Osteoblast (primary cell): ENCODE data around the gene MAP2K5. TPM values are rescaled to one million over a fixed set of nuclear protein-coding genes. Genes with fewer than 3 reads are reported as not detected.

Experiments
- DNase-seq: peaks from one replicate; pipeline ENCODE4 v3.0.0; 2011; ENCODE audit warnings: low spot score, mixed read lengths; ENCODE audit not compliant: insufficient read length; ENCODE audit errors: missing footprints
- H2AFZ ChIP-seq: 2 replicates; pipeline ENCODE4 v1.6.0; 2011; ENCODE audit warnings: mild to moderate bottlenecking, low read length
- H3K27ac ChIP-seq: 2 replicates; pipeline ENCODE4 v1.5.1; 2011; ENCODE audit warnings: mild to moderate bottlenecking, low read depth, low read length, moderate library complexity
- H3K27me3 ChIP-seq: 2 replicates; pipeline ENCODE4 v1.6.0; 2012; ENCODE audit warnings: mild to moderate bottlenecking, control low read depth, inconsistent platforms, low read length, moderate library complexity; ENCODE audit not compliant: insufficient read depth
- H3K36me3 ChIP-seq: 2 replicates; pipeline ENCODE4 v1.5.1; 2011; ENCODE audit warnings: mild to moderate bottlenecking, low read length, control low read depth, moderate library complexity; ENCODE audit not compliant: insufficient read depth
- H3K4me1 ChIP-seq: 2 replicates; pipeline ENCODE4 v1.5.1; 2011; ENCODE audit warnings: mild to moderate bottlenecking, low read length, control low read depth, moderate library complexity; ENCODE audit not compliant: insufficient read depth
- H3K4me2 ChIP-seq: 2 replicates; pipeline ENCODE4 v1.6.0; 2011; ENCODE audit warnings: mild to moderate bottlenecking, low read length; ENCODE audit not compliant: insufficient read depth
- H3K4me3 ChIP-seq: fragments of 200-600 bp; sonication (generic); 3 replicates; pipeline ENCODE4 v1.5.1; 2012; ENCODE audit warnings: mild to moderate bottlenecking, low read length, inconsistent platforms; ENCODE audit not compliant: insufficient read depth
- H3K79me2 ChIP-seq: 2 replicates; pipeline ENCODE4 v1.6.0; 2012; ENCODE audit warnings: mild to moderate bottlenecking, low read length, control low read depth, inconsistent platforms; ENCODE audit not compliant: insufficient read depth
- H3K9me3 ChIP-seq: 2 replicates; pipeline ENCODE4 v1.5.1; 2011; ENCODE audit warnings: low read depth, low read length, control low read depth
- H4K20me1 ChIP-seq: 2 replicates; pipeline ENCODE4 v1.6.0; 2012; ENCODE audit warnings: mild to moderate bottlenecking, low read length, control low read depth; ENCODE audit not compliant: insufficient read depth
- total RNA-seq: library from RNA; depleted of rRNA; stranded (reverse); fragments of >200 nt; gene quantifications from 2 replicates; pipeline ENCODE4 v1.2.3, GENCODE V29; 2012
- TF ChIP-seq, protein P1 (sequence below): IDR thresholded peaks from 2 replicates; pipeline ENCODE4 v1.5.1; 2011; ENCODE audit warnings: mild to moderate bottlenecking, low read depth, low read length, moderate library complexity; ENCODE audit errors: extremely low read depth

Gene MAP2K5
- total RNA-seq, 1 donor: 10.1 TPM

DNA sequence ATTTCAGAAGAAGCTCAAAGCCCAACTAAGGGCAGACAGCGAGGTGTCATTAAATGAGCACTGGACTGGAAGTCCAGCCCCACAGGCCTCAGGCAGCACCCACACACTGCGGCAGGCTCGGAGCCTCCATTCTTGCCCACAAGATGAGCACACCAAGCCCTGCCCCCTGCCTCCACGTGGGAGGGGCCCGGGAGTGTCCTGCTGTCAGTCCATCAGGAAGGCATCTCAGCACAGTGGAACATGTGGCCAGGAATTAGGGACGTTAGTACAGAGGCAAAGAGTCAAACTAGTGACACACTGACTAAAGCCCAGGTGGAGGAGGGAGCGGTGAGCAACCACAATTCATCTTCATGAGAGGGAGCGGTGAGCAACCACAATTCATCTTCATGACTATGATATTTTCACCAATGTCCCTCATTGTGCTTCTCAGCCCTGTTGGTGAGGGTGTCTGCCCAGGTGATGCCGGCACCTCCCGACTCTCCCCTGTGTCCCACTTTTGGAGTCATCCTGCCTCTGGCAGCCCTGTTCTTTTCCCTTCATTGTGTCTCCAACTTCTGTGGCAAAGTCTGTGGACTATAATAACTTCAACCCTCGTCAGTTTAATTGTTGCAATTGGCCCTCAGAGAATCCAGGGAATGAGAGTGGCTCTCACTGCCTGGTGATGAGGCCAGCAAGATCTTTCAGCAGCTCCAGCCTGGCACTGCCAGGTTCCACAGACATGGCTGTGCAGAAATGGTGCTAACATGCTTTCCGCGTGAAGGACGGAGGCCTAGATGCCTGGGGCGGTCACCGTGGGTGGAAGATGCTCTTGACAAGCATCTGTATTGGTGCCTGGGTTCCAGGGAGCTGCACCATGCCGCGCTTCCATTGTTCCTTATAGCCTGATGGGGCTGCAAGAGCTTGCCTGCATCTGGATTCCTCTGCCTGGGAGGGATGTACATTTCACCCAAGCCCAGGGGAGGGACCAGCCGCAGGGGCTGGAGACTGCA, 259.7 kb downstream of the MAP2K5 start:
- no peak overlapping the region for H2AFZ ChIP-seq
- no peaks in the 10 kb centered on the region for H3K4me1 ChIP-seq
- no peak overlapping the region for H3K4me2 ChIP-seq
- no peak for DNase-seq
- no peaks in the 10 kb centered on the region for H3K27me3 ChIP-seq
- no peak overlapping the region for H3K27ac ChIP-seq
- no peaks in the 10 kb centered on the region for H3K9me3 ChIP-seq
- TF ChIP-seq, protein P1, sequence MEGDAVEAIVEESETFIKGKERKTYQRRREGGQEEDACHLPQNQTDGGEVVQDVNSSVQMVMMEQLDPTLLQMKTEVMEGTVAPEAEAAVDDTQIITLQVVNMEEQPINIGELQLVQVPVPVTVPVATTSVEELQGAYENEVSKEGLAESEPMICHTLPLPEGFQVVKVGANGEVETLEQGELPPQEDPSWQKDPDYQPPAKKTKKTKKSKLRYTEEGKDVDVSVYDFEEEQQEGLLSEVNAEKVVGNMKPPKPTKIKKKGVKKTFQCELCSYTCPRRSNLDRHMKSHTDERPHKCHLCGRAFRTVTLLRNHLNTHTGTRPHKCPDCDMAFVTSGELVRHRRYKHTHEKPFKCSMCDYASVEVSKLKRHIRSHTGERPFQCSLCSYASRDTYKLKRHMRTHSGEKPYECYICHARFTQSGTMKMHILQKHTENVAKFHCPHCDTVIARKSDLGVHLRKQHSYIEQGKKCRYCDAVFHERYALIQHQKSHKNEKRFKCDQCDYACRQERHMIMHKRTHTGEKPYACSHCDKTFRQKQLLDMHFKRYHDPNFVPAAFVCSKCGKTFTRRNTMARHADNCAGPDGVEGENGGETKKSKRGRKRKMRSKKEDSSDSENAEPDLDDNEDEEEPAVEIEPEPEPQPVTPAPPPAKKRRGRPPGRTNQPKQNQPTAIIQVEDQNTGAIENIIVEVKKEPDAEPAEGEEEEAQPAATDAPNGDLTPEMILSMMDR: no peak
- no peaks in the 10 kb centered on the region for H4K20me1 ChIP-seq
- no peak overlapping the region for H3K4me3 ChIP-seq
- H3K36me3 ChIP-seq: no peaks in the 10 kb centered on the region
- no peaks in the 10 kb centered on the region for H3K79me2 ChIP-seq

- H3K4me1 ChIP-seq: no peaks in the 10 kb centered on the region
- H3K27me3 ChIP-seq: no peaks in the 10 kb centered on the region
- H3K4me2 ChIP-seq: no peak overlapping the region
- H4K20me1 ChIP-seq: no peaks in the 10 kb centered on the region
- no peak overlapping the region for H3K4me3 ChIP-seq
- no peak overlapping the region for H3K27ac ChIP-seq
- no peak overlapping the region for H2AFZ ChIP-seq
- no peaks in the 10 kb centered on the region for H3K9me3 ChIP-seq
- TF ChIP-seq, protein P1: no peak
- no peaks in the 10 kb centered on the region for H3K79me2 ChIP-seq
- no peak for DNase-seq
- H3K36me3 ChIP-seq: no peaks in the 10 kb centered on the region
Measured at GRCh38 chr15:67803299-67803698, 260.8 kb downstream of the MAP2K5 start.

DNA sequence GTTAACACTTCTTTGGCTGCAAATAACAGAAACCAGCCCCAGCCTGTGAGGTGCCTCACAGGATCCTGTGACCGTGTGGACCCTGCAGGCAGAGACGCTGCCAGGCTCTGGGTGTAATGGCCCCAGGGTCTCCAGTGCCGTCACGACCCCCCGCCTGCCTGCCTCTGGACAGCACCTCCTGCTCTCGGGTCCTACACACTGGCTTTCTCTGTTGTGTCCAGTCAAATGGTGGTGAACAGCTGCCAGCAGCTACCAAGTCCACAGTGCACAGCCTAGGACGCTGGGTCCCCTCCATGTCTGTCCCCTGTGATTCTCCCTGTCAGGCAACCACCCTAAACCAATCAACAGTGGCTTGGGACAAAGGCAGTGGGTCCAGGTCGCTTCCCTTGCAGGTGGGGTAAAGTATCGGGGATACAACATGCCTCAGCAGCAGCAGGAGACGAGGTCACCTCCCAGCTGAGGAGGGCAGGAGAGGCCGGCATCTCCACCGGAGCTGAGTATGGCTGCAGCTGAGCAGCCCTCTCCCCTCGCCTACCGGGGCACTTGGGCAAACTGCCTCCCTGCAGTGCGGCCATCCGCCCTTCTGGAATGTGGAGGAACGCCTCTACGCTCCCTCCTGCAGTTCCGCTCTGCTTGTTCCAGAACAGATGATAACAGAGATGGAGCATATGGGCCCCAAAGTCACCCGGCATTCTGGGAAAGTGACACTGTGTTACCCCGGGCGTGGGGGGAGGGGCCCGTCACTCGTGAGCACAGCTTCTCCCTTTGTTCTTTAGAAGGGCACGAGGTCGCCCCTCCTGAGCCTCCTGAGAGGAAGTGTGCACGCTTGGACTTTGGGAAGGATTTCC, 261.7 kb downstream of the MAP2K5 start:
- no peaks in the 10 kb centered on the region for H4K20me1 ChIP-seq
- no peaks in the 10 kb centered on the region for H3K79me2 ChIP-seq
- no peaks in the 10 kb centered on the region for H3K36me3 ChIP-seq
- no peak overlapping the region for H2AFZ ChIP-seq
- H3K4me1 ChIP-seq: no peaks in the 10 kb centered on the region
- no peaks in the 10 kb centered on the region for H3K27me3 ChIP-seq
- no peak overlapping the region for H3K4me2 ChIP-seq
- no peak overlapping the region for H3K4me3 ChIP-seq
- no peak for DNase-seq
- TF ChIP-seq, protein P1: no peak
- no peak overlapping the region for H3K27ac ChIP-seq
- H3K9me3 ChIP-seq: no peaks in the 10 kb centered on the region
